Activated CD4-positive, alpha-beta memory T cell treated with anti-CD3 and anti-CD28 coated beads for 36 hours (primary cell): ENCODE results near the gene MTAP. TPM values are rescaled to one million over a fixed set of nuclear protein-coding genes. Genes with fewer than 3 reads are reported as not detected.

ENCODE experiments used
- CTCF ChIA-PET: fragments of 350-600 bp; sonication (Branson Sonifier 250); formaldehyde crosslinking; loops from one replicate; lab custom pipeline; 2021; ENCODE audit warnings: antibody characterized with exemption, inconsistent platforms; lab: Charles Lee
- POLR2A ChIA-PET: fragments of 350-600 bp; sonication (Branson Sonifier 250); formaldehyde crosslinking; loops from one replicate; lab custom pipeline; 2021; ENCODE audit warnings: antibody characterized with exemption; lab: Charles Lee
- DNase-seq: peaks from one replicate; pipeline ENCODE4 v3.0.0-alpha.2; 2020
- H3K27ac Mint-ChIP-seq: one replicate; pipeline ENCODE4 v1.8.0; 2021; ENCODE audit warnings: mixed read lengths
- H3K27me3 Mint-ChIP-seq: one replicate; pipeline ENCODE4 v1.8.0; 2021; ENCODE audit warnings: mixed read lengths
- H3K36me3 Mint-ChIP-seq: one replicate; pipeline ENCODE4 v1.8.0; 2021; ENCODE audit warnings: mixed read lengths
- H3K4me1 Mint-ChIP-seq: one replicate; pipeline ENCODE4 v1.8.0; 2021; ENCODE audit warnings: low read depth, mixed read lengths
- H3K4me3 Mint-ChIP-seq: one replicate; pipeline ENCODE4 v1.8.0; 2021; ENCODE audit warnings: mild to moderate bottlenecking, mixed read lengths
- H3K9me3 Mint-ChIP-seq: one replicate; pipeline ENCODE4 v1.8.0; 2021; ENCODE audit warnings: mixed read lengths
- intact Hi-C: fragments of 100-400 bp; cut with micrococcal nuclease; formaldehyde crosslinking; loops from one replicate; pipeline ENCODE4 v1.15.1; 2023
- total RNA-seq, 2 experiments: library from RNA; stranded (reverse); gene quantifications; one replicate each; pipeline ENCODE4 v1.2.3, GENCODE V29; 2021

Gene MTAP
- total RNA-seq, 2 experiments from 2014 or later, result 55.6 to 62.3 TPM

- ChIA-PET POLR2A (no interaction called here), CTCF (interaction anchor here (0.5 to 1.2 kb wide), 5 partner anchors 21 to 273 kb away, joined by 3 to 9 read pairs (median 4); partner anchors contain the start of gene CDKN2B)
- peak overlapping the region; percentile 54 for H3K4me3 Mint-ChIP-seq
- H3K4me1 Mint-ChIP-seq, result peaks cover 22% of the 10 kb centered on the region
- no peak overlapping the region for H3K27ac Mint-ChIP-seq
- DNase-seq, result peak; percentile 71
- peaks cover 12% of the 10 kb centered on the region for H3K36me3 Mint-ChIP-seq
- intact Hi-C loops, result loop anchor here (1.0 to 5.0 kb wide), 5 partner anchors 29 to 388 kb away; partner anchors contain the start of genes CDKN2A and CDKN2B-AS1
- peaks cover 13% of the 10 kb centered on the region for H3K9me3 Mint-ChIP-seq
- H3K27me3 Mint-ChIP-seq, result peaks cover 84% of the 10 kb centered on the region
Observed at GRCh38 chr9:21965401-21965951, 163.0 kb downstream of the MTAP start.

- Mint-ChIP-seq H3K27ac (peak overlapping the region; percentile 5), H3K36me3 (peaks cover 12% of the 10 kb centered on the region), H3K4me1 (peaks cover 22% of the 10 kb centered on the region), H3K27me3 (peaks cover 85% of the 10 kb centered on the region), H3K9me3 (peaks cover 13% of the 10 kb centered on the region), H3K4me3 (no peak overlapping the region)
- DNase-seq, result no peak
- POLR2A ChIA-PET, result no interaction called here
- intact Hi-C loops, result loop anchor here (5.0 kb wide), 3 partner anchors 134 to 389 kb away; no protein-coding TSS in a partner anchor
- CTCF ChIA-PET, result interaction anchor here (0.5 to 1.2 kb wide), 4 partner anchors 42 to 272 kb away, joined by 3 to 9 read pairs (median 6); partner anchors contain the start of gene CDKN2B
Observed at GRCh38 chr9:21966140-21966851, 163.9 kb downstream of the MTAP start.

- H3K27me3 Mint-ChIP-seq, result peaks cover 84% of the 10 kb centered on the region
- intact Hi-C loops, result loop anchor here (5.0 kb wide), 3 partner anchors 135 to 390 kb away; no protein-coding TSS in a partner anchor
- POLR2A ChIA-PET, result no interaction called here
- no peak for DNase-seq
- H3K36me3 Mint-ChIP-seq, result peaks cover 12% of the 10 kb centered on the region
- H3K4me1 Mint-ChIP-seq, result peaks cover 22% of the 10 kb centered on the region
- H3K27ac Mint-ChIP-seq, result no peak overlapping the region
- no peak overlapping the region for H3K4me3 Mint-ChIP-seq
- CTCF ChIA-PET, result interaction anchor here (0.9 to 5.8 kb wide), 2 partner anchors 25 to 41 kb away, joined by 3 to 47 read pairs; partner anchors contain the start of gene CDKN2B
- H3K9me3 Mint-ChIP-seq, result peaks cover 13% of the 10 kb centered on the region
Observed at GRCh38 chr9:21967169-21967568, 164.7 kb downstream of the MTAP start.

- Mint-ChIP-seq H3K27me3 (peaks cover 85% of the 10 kb centered on the region), H3K36me3 (peaks cover 12% of the 10 kb centered on the region), H3K9me3 (peaks cover 13% of the 10 kb centered on the region), H3K27ac (no peak overlapping the region), H3K4me1 (peaks cover 22% of the 10 kb centered on the region), H3K4me3 (no peak overlapping the region)
- ChIA-PET CTCF (interaction anchor here (0.7 to 5.8 kb wide), 4 partner anchors 25 to 154 kb away, joined by 3 to 47 read pairs (median 4); partner anchors contain the start of gene CDKN2B), POLR2A (no interaction called here)
- intact Hi-C loops, result loop anchor here (5.0 kb wide), 3 partner anchors 135 to 390 kb away; no protein-coding TSS in a partner anchor
- DNase-seq, result no peak
Observed at GRCh38 chr9:21967702-21968101, 165.3 kb downstream of the MTAP start.

- intact Hi-C loops, result loop anchor here (5.0 kb wide), 3 partner anchors 136 to 391 kb away; no protein-coding TSS in a partner anchor
- CTCF ChIA-PET, result interaction anchor here (0.7 to 5.8 kb wide), 3 partner anchors 40 to 155 kb away, joined by 3 to 47 read pairs (median 6); partner anchors contain the start of gene CDKN2B
Observed at GRCh38 chr9:21968331-21969010, 166.0 kb downstream of the MTAP start.

GRCh38 chr9:21969011-21969940 is 166.8 kb downstream of the MTAP start:
- DNase-seq, result no peak
- CTCF ChIA-PET, result interaction anchor here (0.6 to 5.8 kb wide), 5 partner anchors 9 to 159 kb away, joined by 3 to 47 read pairs (median 6); partner anchors contain the start of gene CDKN2B
- H3K27ac Mint-ChIP-seq, result no peak overlapping the region
- POLR2A ChIA-PET, result no interaction called here
- H3K36me3 Mint-ChIP-seq, result peaks cover 12% of the 10 kb centered on the region
- H3K27me3 Mint-ChIP-seq, result peaks cover 79% of the 10 kb centered on the region
- intact Hi-C loops, result loop anchor here (5.0 kb wide), 3 partner anchors 137 to 392 kb away; no protein-coding TSS in a partner anchor
- H3K9me3 Mint-ChIP-seq, result peaks cover 10% of the 10 kb centered on the region
- H3K4me3 Mint-ChIP-seq, result no peak overlapping the region
- peaks cover 23% of the 10 kb centered on the region for H3K4me1 Mint-ChIP-seq

More at GRCh38 chr9:21968331-21969010, 166.0 kb downstream of the MTAP start:
- Mint-ChIP-seq H3K27me3 (peaks cover 80% of the 10 kb centered on the region), H3K4me3 (no peak overlapping the region), H3K36me3 (peaks cover 12% of the 10 kb centered on the region), H3K27ac (no peak overlapping the region), H3K9me3 (peaks cover 12% of the 10 kb centered on the region), H3K4me1 (peaks cover 22% of the 10 kb centered on the region)
- POLR2A ChIA-PET, result no interaction called here
- DNase-seq, result peak; percentile 15

- CTCF ChIA-PET, result interaction anchor here (0.6 to 5.8 kb wide), 5 partner anchors 10 to 160 kb away, joined by 3 to 47 read pairs (median 3); partner anchors contain the start of gene CDKN2B
- H3K36me3 Mint-ChIP-seq, result peaks cover 12% of the 10 kb centered on the region
Observed at GRCh38 chr9:21969951-21970799, 167.7 kb downstream of the MTAP start.

GRCh38 chr9:21970800-21971640 is 168.6 kb downstream of the MTAP start:
- POLR2A ChIA-PET, result no interaction called here
- peaks cover 12% of the 10 kb centered on the region for H3K36me3 Mint-ChIP-seq
- intact Hi-C loops, result loop anchor here (10.0 kb wide), 1 partner anchor 1854 kb away; the partner anchor contains the start of gene ELAVL2

More at GRCh38 chr9:21969951-21970799, 167.7 kb downstream of the MTAP start:
- no peak for DNase-seq
- Mint-ChIP-seq H3K9me3 (peaks cover 10% of the 10 kb centered on the region), H3K27me3 (peaks cover 81% of the 10 kb centered on the region), H3K27ac (no peak overlapping the region), H3K4me1 (peaks cover 25% of the 10 kb centered on the region), H3K4me3 (no peak overlapping the region)
- intact Hi-C loops, result loop anchor here (5.0 to 10.0 kb wide), 4 partner anchors 138 to 1855 kb away; partner anchors contain the start of gene ELAVL2
- POLR2A ChIA-PET, result no interaction called here

GRCh38 chr9:21972361-21972760 is 169.9 kb downstream of the MTAP start:
- Mint-ChIP-seq H3K4me1 (peaks cover 23% of the 10 kb centered on the region), H3K9me3 (peaks cover 10% of the 10 kb centered on the region), H3K36me3 (peaks cover 10% of the 10 kb centered on the region), H3K27ac (no peak overlapping the region), H3K4me3 (no peak overlapping the region), H3K27me3 (peaks cover 74% of the 10 kb centered on the region)
- no peak for DNase-seq
- ChIA-PET CTCF (interaction anchor here (5.8 kb wide), 1 partner anchor 36 kb away, joined by 47 read pairs; the partner anchor contains the start of gene CDKN2B), POLR2A (no interaction called here)
- intact Hi-C loops, result loop anchor here (10.0 kb wide), 1 partner anchor 1852 kb away; the partner anchor contains the start of gene ELAVL2

More at GRCh38 chr9:21970800-21971640, 168.6 kb downstream of the MTAP start:
- H3K27me3 Mint-ChIP-seq, result peaks cover 80% of the 10 kb centered on the region
- CTCF ChIA-PET, result interaction anchor here (0.8 to 5.8 kb wide), 4 partner anchors 24 to 157 kb away, joined by 3 to 47 read pairs (median 7); partner anchors contain the start of genes CDKN2B and CDKN2B-AS1
- H3K4me1 Mint-ChIP-seq, result peaks cover 23% of the 10 kb centered on the region
- no peak overlapping the region for H3K4me3 Mint-ChIP-seq
- peak overlapping the region; percentile 1 for H3K27ac Mint-ChIP-seq
- peaks cover 10% of the 10 kb centered on the region for H3K9me3 Mint-ChIP-seq
- DNase-seq, result no peak
